Pancreas (tissue), 10 donors: ENCODE measurements around the gene C12orf76. TPM values are rescaled to one million over a fixed set of nuclear protein-coding genes. Genes with fewer than 3 reads are reported as not detected.
"Not testable (repeated sequence)": the region's sequence is repeated elsewhere in the genome, so short reads cannot be mapped to it uniquely, and the experiment has no call there.

Experiments
- ATAC-seq, 4 donors: fragments of 200-7000 bp; cut with Tn5 transposase; one replicate each; pipeline versions ENCODE4 v1.8.0 to v1.9.1; 2020; ENCODE audit warnings: mild to moderate bottlenecking in 4 of 4, moderate library complexity in 4 of 4
- DNase-seq, 6 donors: peaks; one replicate each; pipeline ENCODE4 v3.0.0-alpha.2; 2020
- FAIRE-seq: peaks from 2 replicates; lab custom pipeline; 2012; peaks lifted over from hg19 to GRCh38; lab: Jason Lieb, UNC
- H3K27ac ChIP-seq, 4 donors: fragments of 200-600 bp; sonication (generic); 1 replicate in 3 of 4; 2 replicates in 1 of 4; pipeline versions ENCODE4 v1.5.0 to v1.8.0; 2020
- H3K27me3 ChIP-seq, 4 donors: fragments of 200-600 bp; one replicate each; pipeline ENCODE4 v1.8.0; 2021
- H3K36me3 ChIP-seq, 3 donors: fragments of 200-600 bp; sonication (generic) in 1 of 3; one replicate each; pipeline versions ENCODE4 v1.5.0 to v1.8.0; 2020 to 2021
- H3K4me1 ChIP-seq, 3 donors: fragments of 200-600 bp; one replicate each; pipeline ENCODE4 v1.8.0; 2021
- H3K4me3 ChIP-seq, 4 donors: fragments of 200-600 bp; sonication (generic) in 2 of 4; one replicate each; pipeline versions ENCODE4 v1.5.0 to v1.8.0; 2020 to 2021
- H3K9me3 ChIP-seq, 4 donors: fragments of 200-600 bp; one replicate each; pipeline ENCODE4 v1.8.0; 2021
- CTCF ChIP-seq, 4 donors: fragments of 200-600 bp; sonication (generic) in 3 of 4; IDR thresholded peaks; one replicate each; pipeline versions ENCODE4 v1.5.0 to v1.8.0; 2021; ENCODE audit warnings: antibody characterized with exemption in 4 of 4
- WGBS, 2 donors: extraction: QIAGEN DNeasy Blood & Tissue Kit; methylation state at CpG; one replicate each; pipeline ENCODE4 v1.1.7; 2013; 5-methylcytosine and 5-hydroxymethylcytosine counted together
- intact Hi-C, 3 donors: fragments of 100-400 bp; cut with DNase I; formaldehyde crosslinking; loops; one replicate each; pipeline versions ENCODE4 v1.11.1 to v1.14.2; 2022
- polyA plus RNA-seq, 2 donors: library from polyadenylated mRNA; stranded (reverse); fragments of 200-250 nt; gene quantifications; one replicate each; pipeline ENCODE4 v1.2.3, GENCODE V29; 2013
- total RNA-seq, 6 donors: library from RNA; stranded (reverse); fragmentation: NEBNext Ultra II Directional in 4 of 6; extraction: Animal tissue kit (Norgen Biotek cat#: 25700) in 4 of 6; gene quantifications; one replicate each; pipeline versions ENCODE4 v1.2.1 to v1.2.4, GENCODE V29; 2021 to 2023
- donor health status: healthy with polysubstance abuse.
- donor health status: DM: no; HTN: no; CAD: no; lungs with moderate emphysema.
- donor health status: DM: no; HTN: no; CAD: no.
- donor health status: control.
- donor health status: control.
- donor health status: Bipolar disorder and iron deficiency.
- donor health status: DM: yes; HTN: yes; CAD: no.
- donor health status: DM: no; HTN: no; CAD: no.
- donor health status: DM: no; HTN: no; CAD: no.
- donor health status: DM: yes; HTN: yes; CAD: no.

C12orf76 gene
- total and polyA plus RNA-seq, 8 donors: 4.3 to 17.0 (median 6.1) TPM

DNA sequence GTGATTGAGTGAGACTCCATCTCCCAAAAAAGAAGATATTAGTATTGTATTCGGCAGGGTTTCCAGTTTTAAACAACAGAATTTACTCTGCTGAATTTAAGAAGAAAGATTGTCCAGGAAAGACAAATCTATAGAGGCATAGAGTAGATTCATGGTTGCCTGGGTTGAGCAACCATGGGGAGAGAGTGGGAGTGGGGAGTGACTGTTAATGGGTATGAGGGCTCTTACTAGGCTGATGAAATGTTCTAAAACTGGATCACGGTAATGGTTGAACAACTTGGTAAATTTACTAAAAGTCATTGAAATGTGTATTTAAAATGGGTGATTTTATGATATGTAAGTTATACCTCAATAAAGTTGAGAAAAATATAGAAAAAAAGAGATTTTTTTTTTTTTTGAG lies 13.9 kb upstream of the C12orf76 start:
- no peaks in the 10 kb centered on the region for H3K27me3 ChIP-seq
- intact Hi-C loops: no loop called here
- no peak for ATAC-seq
- TF ChIP-seq CTCF (IDR thresholded peaks at IDR 0.05): no peak
- H3K9me3 ChIP-seq: no peaks in the 10 kb centered on the region
- no peak overlapping the region for H3K4me3 ChIP-seq
- DNase-seq: no peak
- no peaks in the 10 kb centered on the region for H3K36me3 ChIP-seq
- no peak overlapping the region for H3K27ac ChIP-seq
- FAIRE-seq: no peak
- WGBS, 2 donors: 89 to 91% methylated on average over 2 of the region's 2 CpGs
- H3K4me1 ChIP-seq: no peaks in the 10 kb centered on the region

- FAIRE-seq (no peak), DNase-seq (no peak), ATAC-seq (no peak)
- no peak for TF ChIP-seq CTCF (IDR thresholded peaks at IDR 0.05)
- H3K4me3 ChIP-seq: no peak overlapping the region
- no peaks in the 10 kb centered on the region for H3K4me1 ChIP-seq
- intact Hi-C loops: no loop called here
- no peak overlapping the region for H3K27ac ChIP-seq
- H3K36me3 ChIP-seq: no peaks in the 10 kb centered on the region
- H3K27me3 ChIP-seq: no peaks in the 10 kb centered on the region
- no peaks in the 10 kb centered on the region for H3K9me3 ChIP-seq
- 53 to 88% methylated on average over 2 of the region's 2 CpGs for WGBS, 2 donors
Observed at GRCh38 chr12:110059651-110060000, 11.3 kb upstream of the C12orf76 start.

DNA sequence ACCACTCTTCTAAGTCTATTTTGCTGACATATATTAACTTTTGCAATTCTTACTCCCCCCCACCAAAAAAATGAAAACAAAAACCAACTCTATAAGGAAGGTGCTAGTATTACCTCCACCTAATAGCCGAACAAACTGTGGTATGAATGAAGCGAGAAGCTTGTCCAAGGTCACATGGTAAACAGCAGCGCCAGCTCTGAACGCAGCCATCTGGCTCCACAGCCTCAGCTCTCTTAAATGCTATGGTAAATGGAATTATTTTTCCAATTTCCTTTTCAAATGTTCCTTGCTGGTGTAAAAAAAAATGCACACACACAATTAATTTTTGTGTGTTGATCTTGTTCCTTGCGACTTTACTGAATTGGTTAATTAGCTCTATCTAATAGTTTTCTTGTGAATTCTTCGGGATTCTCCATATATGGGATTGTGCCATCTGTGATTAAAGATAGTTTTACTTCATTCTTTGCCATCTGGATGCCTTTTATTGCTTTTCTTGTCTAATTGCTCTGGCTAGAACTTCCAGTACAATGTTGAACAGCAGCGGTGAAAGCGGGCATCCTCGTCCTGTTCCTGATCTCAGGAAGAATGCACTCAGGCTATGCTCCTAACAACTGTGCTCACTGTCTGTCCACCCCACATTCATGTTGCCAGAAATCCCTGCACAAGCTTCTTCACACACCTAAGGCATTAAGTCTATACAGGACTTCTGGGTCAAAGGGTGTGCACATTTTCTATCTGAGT lies 10.7 kb upstream of the C12orf76 start:
- no peak for DNase-seq
- peak in 1 of 4 donors; percentile 44 for ATAC-seq
- H3K4me3 ChIP-seq: no peak overlapping the region
- H3K27me3 ChIP-seq: no peaks in the 10 kb centered on the region
- H3K36me3 ChIP-seq: no peaks in the 10 kb centered on the region
- no peak overlapping the region for H3K27ac ChIP-seq
- intact Hi-C loops: no loop called here
- 60 to 61% methylated on average over 9 of the region's 9 CpGs for WGBS, 2 donors
- H3K9me3 ChIP-seq: no peaks in the 10 kb centered on the region
- no peaks in the 10 kb centered on the region for H3K4me1 ChIP-seq
- no peak for FAIRE-seq
- no peak for TF ChIP-seq CTCF (IDR thresholded peaks at IDR 0.05)

DNA sequence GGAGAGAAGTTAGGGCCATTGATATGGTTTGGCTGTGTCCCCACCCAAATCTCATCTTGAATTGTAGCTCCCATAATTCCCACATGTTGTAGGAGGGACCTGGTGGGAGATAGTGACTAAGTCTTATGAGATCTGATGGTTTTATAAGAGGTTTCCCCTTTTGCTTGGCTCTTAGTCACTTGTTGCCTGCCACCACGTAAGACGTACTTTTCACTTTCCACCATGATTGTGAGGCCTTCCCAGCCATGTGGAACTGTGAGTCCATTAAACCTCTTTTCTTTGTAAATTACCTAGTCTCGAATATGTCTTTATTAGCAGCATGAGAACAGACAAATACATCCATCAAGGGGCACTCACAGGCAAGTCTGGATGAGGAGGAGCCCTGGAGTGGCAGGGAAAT lies 8.3 kb upstream of the C12orf76 start:
- H3K4me1 ChIP-seq, DNase-seq, H3K9me3 ChIP-seq, H3K4me3 ChIP-seq, H3K27me3 ChIP-seq, H3K27ac ChIP-seq, FAIRE-seq, H3K36me3 ChIP-seq, intact Hi-C loops, ATAC-seq: not testable (repeated sequence)
- WGBS, 2 donors: 73 to 76% methylated on average over 3 of the region's 3 CpGs

GRCh38 chr12:110055375-110056352 lies 7.3 kb upstream of the C12orf76 start:
- DNase-seq, H3K9me3 ChIP-seq, H3K27ac ChIP-seq, H3K36me3 ChIP-seq, H3K4me3 ChIP-seq, intact Hi-C loops, H3K27me3 ChIP-seq, FAIRE-seq, H3K4me1 ChIP-seq: not testable (repeated sequence)
- 53 to 58% methylated on average over 11 of the region's 11 CpGs for WGBS, 2 donors
- ATAC-seq: peak in 1 of 4 donors; percentile 22
